IPS-18c (cell line): ENCODE data around the gene ZNF526.

Experiments used
- H3K4me3 ChIP-seq: 2 replicates; pipeline ENCODE4 v1.7.0; 2013; ENCODE audit warnings: low read depth, mild to moderate bottlenecking, low read length, moderate library complexity; ENCODE audit not compliant: insufficient read depth
- H3K9me3 ChIP-seq: one replicate; pipeline ENCODE4 v1.6.1; 2013; ENCODE audit warnings: mild to moderate bottlenecking, low read length, moderate library complexity; ENCODE audit not compliant: control insufficient read depth, insufficient read depth

The ZNF526 gene

DNA sequence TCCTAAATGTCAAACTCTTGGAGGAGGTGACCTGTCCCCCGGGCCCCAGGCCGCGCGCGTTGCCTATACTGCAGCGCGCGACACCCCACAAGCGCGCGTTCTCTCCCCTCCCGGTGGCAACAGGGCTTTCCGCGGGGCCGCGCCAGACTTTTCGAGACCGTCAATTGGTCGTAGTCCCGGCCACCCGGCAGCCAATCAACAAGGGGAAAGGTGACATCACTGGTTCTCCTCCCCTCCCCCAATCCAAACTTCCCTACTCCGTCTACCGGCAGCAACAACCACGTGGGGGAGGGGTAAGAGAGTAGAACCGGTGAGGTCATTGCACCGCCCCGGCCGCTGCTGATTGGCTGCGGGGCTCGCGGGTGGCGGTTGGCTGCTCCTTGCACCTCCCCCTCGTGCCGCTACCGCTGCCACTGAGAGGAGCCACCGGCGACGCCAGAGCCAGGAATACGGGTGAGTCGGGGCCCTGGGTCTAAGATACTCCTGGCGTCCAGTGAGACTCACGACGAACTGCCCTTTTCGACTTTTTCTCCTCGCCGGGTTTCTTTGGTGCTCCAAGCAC lies 48.1 kb downstream of the ZNF526 start:
- peak overlapping the region; percentile 97 for H3K4me3 ChIP-seq
- no peaks in the 10 kb centered on the region for H3K9me3 ChIP-seq

DNA sequence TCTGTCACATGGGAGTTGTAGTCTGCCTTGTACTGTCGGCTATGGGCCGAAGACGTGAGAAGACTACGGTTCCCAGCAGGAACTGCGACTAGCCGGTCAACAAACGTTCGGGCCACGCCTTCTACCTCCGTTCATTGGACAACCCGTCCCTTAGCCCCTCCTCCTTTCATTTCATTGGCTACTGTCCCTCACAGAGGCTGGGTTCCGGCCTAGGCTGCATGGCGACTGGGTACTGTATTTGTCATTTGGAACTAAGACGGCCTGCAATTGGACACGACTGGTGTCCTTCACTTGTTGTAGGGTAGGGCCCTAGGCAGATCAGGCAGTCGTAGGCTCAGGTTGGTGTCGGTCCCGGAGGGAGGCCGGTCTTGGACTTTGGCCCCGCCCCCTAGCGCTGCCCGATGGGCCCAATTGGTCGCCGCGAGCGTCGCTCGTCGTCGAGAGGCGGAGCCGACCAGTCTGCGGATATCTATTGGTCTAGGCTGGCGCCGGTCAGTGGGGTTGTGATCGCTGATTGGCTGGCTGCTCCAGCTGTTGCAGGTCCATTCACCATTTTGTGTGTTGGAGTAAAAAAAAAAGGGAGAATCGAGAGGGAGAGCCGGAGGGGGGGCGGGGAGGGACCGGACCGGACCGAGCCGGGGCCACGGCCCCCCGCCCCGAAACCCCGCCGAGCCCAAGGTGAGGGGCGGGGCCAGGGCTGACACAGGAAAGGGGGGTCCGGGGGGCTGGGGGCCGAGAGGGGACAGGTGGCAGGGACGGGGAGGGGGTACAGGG lies 48.8 kb downstream of the ZNF526 start, which contains the start of gene CIC:
CIC (plus strand) TSS at position 549 of the 774 bp plus-strand sequence. CDS start 2,532 bp downstream, outside the sequence.
- H3K4me3 ChIP-seq, result peak within 1 kb of the TSS; percentile 97
- H3K9me3 ChIP-seq, result no peaks in the 10 kb centered on the region

DNA sequence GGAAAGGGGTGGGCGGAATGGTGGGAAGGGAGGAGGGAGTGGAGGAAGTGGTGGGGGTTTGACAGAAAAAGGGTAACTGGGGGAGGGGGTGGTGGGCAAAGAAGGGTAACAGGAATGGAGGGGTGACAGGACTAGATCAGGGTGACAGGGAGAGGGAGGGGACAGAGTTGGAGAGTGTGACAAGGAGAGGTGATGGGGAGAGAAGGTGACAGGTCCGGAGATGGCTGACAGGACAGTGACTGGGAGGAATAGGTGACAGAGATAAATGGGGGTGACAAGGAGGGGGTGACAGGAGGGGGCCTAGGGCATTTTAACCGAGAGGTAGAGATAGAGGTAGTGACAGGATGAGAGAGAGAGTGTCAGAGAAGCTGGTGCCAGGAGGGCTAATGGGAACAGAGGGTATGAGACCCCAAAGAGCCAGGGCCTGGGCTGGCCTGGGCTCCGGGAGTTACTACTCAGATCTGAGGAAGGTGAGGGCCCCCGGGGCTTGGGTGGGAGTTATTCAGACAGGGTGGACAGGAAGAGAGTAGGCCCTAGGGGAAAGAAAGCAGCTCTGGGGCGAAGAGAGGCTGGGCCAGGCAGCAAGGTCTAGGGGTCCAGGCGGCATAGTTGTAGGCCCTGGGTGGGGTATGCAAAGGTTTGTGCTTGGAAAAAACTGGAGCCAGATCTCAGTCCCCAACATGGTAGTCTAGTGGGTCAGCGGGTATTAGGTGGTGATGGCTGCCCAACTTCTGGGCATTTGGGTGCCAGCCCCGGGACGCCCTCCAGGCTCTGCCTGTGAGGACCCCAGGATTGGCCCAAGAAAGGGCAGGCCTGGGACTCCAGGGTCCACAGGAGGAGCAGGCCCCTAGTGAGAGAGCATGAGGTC lies 49.6 kb downstream of the ZNF526 start:
- no peaks in the 10 kb centered on the region for H3K9me3 ChIP-seq
- H3K4me3 ChIP-seq, result peak overlapping the region; percentile 46

DNA sequence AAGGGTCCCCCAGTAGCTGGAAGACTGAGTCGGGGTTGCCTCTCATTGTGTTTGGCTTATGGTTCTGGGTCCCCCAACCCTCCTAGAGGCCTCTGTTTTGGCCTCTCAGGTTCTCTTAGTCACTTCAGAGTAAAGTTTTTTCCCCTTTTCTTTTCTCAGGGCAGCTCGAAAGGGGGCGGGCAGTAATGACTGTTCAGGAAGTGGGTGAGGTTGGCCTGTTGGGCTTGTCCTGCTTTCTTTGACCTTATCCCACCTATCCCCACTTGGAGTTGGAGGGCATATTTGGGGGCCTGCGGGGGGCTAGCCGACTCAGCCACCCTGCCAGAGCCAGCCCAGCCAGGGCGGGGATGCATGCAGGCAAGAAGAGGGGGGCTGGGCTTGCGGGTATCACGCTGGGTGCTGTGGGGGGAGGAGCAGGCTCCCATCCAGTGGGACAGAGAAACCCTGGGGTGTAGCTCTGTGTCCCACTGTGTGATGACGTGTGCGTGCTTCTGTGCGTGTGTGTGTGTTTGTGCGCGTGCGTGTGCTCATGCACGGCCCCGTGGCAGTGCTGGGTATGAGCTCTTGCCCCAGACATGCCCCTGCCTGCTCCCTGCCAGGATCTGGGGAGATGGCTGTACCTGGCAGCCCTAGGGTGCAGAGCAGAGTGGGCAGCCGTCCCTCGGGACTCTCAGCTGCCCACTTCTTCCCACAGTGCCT lies 50.4 kb downstream of the ZNF526 start:
- Histone ChIP-seq H3K9me3 (no peaks in the 10 kb centered on the region), H3K4me3 (no peak overlapping the region)

DNA sequence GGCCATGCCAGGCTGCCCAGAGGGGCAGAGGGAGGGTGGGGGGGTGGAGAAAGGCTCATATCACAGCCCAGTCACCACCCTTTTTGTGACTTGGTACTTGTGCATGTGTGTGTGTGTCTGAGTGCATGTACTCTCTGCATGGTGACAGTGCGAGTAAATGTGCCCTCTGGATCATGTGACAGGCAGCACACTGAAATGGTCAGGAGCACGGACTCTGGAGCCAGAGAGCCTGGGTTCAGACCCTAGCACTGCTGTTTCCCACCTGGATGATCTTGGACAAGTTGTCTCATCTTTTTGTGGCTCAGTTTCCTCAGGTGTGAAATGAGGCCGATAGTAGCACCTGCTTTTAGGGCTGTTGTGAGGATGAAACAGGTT lies 50.9 kb downstream of the ZNF526 start:
- Histone ChIP-seq H3K9me3 (no peaks in the 10 kb centered on the region), H3K4me3 (no peak overlapping the region)

DNA sequence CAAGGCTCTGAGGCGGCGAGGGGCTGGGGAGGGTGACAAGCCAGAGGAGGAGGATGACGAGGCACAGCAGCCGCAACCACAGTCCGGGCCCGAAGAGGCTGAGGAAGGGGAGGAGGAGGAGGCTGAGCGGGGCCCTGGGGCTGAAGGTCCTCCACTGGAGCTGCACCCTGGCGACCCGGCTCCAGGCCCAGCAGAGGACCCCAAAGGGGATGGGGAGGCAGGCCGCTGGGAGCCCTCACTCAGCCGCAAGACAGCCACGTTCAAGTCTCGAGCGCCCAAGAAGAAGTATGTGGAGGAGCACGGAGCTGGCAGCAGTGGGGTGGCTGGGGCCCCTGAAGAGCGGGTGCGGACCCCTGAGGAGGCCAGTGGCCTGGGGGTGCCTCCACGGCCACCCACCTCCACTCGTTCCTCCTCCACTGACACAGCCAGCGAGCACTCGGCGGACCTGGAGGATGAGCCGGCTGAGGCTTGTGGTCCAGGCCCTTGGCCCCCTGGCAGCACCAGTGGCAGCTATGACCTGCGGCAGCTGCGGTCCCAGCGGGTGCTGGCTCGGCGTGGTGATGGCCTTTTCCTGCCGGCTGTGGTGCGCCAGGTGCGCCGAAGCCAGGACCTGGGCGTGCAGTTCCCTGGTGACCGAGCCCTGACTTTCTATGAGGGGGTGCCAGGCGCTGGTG lies 51.9 kb downstream of the ZNF526 start:
- no peaks in the 10 kb centered on the region for H3K9me3 ChIP-seq
- H3K4me3 ChIP-seq, result no peak overlapping the region

DNA sequence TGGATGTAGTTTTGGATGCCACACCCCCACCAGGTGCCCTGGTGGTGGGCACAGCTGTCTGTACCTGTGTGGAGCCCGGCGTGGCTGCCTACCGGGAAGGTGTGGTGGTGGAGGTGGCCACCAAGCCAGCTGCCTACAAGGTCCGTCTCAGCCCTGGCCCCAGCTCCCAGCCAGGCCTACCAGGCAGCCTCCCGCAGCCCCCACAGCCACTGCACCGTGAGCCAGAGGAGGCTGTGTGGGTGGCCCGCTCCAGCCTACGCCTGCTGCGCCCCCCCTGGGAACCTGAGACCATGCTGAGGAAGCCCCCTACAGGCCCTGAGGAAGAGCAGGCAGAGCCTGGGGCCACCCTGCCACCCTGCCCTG lies 52.4 kb downstream of the ZNF526 start:
- Histone ChIP-seq H3K4me3 (no peak overlapping the region), H3K9me3 (no peaks in the 10 kb centered on the region)

DNA sequence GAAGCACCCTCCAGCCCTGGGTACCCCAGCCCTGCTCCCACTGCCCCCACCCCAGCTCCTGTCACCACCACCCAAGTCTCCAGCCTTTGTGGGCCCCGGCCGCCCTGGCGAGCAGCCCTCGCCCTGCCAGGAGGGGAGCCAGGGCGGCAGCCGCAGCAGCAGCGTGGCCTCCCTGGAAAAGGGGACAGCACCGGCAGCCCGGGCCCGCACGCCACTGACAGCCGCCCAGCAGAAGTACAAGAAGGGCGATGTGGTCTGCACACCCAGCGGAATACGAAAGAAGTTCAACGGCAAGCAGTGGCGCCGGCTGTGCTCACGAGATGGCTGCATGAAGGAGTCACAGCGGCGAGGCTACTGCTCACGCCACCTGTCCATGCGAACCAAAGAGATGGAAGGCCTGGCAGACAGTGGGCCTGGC lies 52.9 kb downstream of the ZNF526 start:
- Histone ChIP-seq H3K9me3 (no peaks in the 10 kb centered on the region), H3K4me3 (no peak overlapping the region)

DNA sequence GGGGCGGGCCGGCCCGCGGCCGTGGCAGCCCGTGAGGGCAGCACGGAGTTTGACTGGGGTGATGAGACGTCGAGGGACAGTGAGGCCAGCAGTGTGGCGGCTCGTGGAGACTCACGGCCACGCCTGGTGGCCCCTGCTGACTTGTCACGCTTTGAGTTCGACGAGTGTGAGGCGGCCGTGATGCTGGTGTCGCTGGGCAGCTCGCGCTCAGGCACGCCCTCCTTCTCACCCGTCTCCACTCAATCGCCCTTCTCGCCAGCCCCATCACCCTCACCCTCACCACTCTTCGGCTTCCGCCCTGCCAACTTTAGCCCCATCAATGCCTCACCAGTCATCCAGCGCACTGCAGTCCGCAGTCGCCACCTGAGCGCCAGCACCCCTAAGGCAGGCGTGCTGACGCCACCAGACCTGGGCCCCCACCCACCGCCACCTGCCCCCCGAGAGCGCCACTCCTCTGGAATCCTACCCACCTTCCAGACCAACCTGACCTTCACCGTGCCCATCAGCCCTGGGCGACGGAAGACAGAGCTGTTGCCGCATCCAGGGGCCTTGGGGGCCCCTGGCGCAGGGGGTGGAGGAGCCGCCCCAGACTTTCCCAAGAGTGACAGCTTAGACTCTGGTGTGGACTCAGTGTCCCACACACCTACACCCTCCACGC lies 53.4 kb downstream of the ZNF526 start:
- no peaks in the 10 kb centered on the region for H3K9me3 ChIP-seq

DNA sequence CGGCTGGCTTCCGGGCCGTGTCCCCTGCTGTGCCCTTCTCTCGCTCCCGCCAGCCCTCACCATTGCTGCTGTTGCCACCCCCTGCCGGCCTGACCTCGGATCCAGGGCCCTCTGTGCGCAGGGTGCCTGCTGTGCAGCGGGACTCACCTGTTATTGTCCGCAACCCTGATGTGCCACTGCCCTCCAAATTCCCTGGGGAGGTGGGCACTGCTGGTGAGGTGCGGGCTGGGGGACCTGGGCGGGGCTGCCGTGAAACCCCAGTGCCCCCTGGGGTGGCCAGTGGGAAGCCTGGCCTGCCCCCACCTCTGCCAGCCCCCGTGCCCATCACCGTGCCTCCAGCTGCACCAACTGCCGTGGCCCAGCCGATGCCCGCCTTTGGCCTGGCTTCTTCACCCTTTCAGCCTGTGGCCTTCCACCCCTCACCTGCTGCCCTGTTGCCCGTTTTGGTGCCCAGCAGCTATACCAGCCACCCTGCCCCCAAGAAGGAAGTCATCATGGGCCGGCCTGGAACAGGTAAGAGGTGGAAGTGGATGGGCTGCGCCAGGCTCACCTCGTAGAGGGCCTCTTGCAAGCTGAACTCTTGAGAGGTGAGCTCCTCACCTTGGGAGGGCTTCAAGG lies 54.1 kb downstream of the ZNF526 start:
- H3K9me3 ChIP-seq, result no peaks in the 10 kb centered on the region
- no peak overlapping the region for H3K4me3 ChIP-seq

More for the DNA sequence above, 53.4 kb downstream of the ZNF526 start:
- no peak overlapping the region for H3K4me3 ChIP-seq

DNA sequence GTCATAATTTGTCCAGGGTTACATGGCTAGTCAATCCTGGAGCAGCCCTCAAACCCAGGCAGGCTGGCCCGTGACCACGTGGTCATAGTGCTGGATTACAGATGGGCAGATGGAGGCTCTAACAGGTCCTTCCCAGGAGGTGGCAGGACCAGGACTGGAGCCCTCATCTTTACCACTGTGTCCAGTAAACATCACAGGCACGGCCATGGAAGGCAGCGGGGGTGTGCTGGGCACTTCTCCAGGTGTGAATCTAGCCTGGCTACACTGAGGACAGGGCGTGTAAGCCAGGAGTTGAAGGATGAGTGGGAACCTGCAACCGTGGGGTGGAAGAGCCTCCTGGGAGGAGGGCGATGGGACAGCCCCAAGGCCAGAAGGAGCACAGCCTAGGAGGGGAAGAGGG lies 55.0 kb downstream of the ZNF526 start:
- no peak overlapping the region for H3K4me3 ChIP-seq
- no peaks in the 10 kb centered on the region for H3K9me3 ChIP-seq

DNA sequence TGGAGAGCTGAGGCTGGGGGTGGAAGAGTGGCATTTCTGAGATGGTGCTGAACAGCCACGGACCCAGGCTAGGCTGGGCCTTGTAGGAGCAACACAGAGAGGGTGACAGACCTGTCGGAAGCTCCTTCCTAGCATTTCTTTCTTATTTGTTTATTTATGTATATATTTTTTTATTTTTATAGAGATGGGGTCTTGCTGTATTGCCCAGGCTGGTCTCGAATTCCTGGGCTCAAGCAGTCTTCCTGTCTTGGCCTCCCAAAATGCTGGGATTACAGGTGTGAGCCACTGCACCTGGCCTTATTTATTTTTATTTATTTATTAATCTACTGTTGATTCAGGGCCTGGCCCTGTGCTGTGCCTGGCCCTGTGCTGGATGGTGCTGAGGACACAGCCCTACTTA lies 55.4 kb downstream of the ZNF526 start:
- H3K9me3 ChIP-seq, result no peaks in the 10 kb centered on the region
- no peak overlapping the region for H3K4me3 ChIP-seq

DNA sequence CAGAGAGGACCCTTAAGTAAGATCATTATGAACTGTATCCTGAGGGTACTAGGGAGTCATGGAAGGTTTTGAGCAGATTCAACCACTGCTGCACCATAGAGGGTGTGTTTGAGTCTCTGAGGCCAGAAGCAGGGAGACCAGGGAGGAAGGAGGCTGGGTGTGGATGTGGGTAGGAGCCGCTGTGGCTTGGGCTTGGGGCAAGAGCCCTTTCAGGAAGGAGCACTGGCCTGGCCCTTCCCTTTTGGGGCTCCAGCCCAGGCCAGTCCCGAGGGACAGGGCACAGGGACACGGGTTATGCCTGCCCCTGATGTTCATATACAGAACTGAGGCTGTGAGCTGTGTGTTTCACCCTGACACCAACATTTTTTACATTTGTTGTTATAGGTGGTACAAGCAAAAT lies 56.2 kb downstream of the ZNF526 start:
- Histone ChIP-seq H3K9me3 (no peaks in the 10 kb centered on the region), H3K4me3 (no peak overlapping the region)

DNA sequence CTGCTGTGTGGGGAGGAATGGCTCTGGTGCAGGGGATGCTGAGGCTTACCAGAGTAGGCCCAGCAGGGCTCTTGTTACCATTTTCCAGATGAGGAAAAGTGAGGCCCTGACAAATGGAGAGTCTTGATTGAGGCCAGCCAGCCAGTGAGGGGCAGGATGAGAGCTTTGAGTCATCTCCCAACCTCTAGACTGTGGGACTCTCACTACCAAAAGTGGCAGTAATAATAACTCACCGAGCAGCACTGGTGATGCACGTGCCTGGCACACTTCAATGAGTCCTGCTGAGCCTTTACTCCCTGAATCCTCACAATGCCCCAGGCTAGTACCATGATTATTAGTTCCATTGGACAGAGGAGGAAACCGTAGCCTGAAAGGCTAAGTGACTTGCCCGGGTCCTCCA lies 56.7 kb downstream of the ZNF526 start:
- no peak overlapping the region for H3K4me3 ChIP-seq
- H3K9me3 ChIP-seq, result no peaks in the 10 kb centered on the region
